ENCODE data around the gene FBXO22. TPM values are rescaled to one million over a fixed set of nuclear protein-coding genes. Genes with fewer than 3 reads are reported as not detected.
"Not testable (repeated sequence)": the region's sequence is repeated elsewhere in the genome, so short reads cannot be mapped to it uniquely, and the experiment has no call there.

FBXO22 gene
- total and polyA plus RNA-seq, 2 donors: 14.0 to 23.3 TPM

DNA sequence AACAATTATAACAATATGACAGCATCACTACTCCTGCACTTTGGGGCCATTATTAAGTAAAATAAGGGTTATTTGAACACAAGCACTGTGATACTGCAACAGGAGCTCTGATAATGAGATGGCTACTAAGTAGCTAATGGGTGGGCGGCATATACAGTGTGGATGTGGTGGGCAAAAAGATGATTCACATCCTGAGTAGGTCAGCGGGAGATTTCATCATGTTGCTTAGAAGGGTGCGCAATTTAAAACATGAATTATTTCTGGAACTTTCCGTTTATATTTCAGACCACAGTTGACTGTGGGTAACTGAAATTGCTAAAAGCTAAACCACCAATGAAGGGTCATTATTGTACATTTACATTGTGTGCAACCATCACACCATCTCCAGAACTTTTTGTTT lies 42.3 kb downstream of the FBXO22 start:
- Histone ChIP-seq H3K36me3 (ENCODE audit: control insufficient read depth in 2 of 2, insufficient read depth in 2 of 2, low read length in 1 of 2) (no peaks in the 10 kb centered on the region), H3K4me3 (ENCODE audit: low read length in 2 of 2) (no peak overlapping the region), H3K27ac (ENCODE audit: low read depth in 1 of 2, low read length in 1 of 2) (no peak overlapping the region), H3K4me1 (ENCODE audit: control insufficient read depth in 2 of 2, insufficient read depth in 2 of 2, low read length in 2 of 2) (no peaks in the 10 kb centered on the region), H3K9me3 (ENCODE audit: control insufficient read depth in 2 of 2, insufficient read depth in 1 of 2, low read length in 1 of 2) (no peaks in the 10 kb centered on the region), H3K27me3 (ENCODE audit: control insufficient read depth in 2 of 2, insufficient read depth in 1 of 2, low read length in 1 of 2) (no peaks in the 10 kb centered on the region)
- no peak for DNase-seq (ENCODE audit: low read depth in 6 of 9, low spot score in 9 of 9)
- 87% methylated on average over 4 of the region's 4 CpGs for WGBS

DNA sequence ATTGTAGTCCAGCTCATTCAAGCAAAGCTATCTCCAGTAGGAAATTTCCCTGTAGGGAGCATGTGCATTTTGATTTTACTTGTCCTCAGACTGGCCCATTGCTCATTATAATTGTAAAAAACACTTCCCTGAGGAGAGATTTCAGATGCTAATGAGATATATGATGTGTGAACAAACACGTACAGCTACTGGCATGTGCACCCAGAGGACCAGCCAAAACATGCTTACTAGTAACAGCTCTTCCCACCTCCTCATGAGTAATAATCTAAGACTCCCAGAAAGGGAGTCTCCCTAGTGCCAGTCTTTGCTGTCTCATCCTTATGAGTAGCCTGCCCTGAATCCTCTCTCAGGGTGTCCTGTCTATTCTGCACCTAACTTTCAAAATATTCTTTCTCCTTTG lies 43.4 kb downstream of the FBXO22 start:
- WGBS: 91% methylated on average over 1 of the region's 1 CpG
- DNase-seq (ENCODE audit: low read depth in 6 of 9, low spot score in 9 of 9): no peak
- H3K27ac ChIP-seq (ENCODE audit: low read depth in 1 of 2, low read length in 1 of 2): no peak overlapping the region
- no peaks in the 10 kb centered on the region for H3K27me3 ChIP-seq (ENCODE audit: control insufficient read depth in 2 of 2, insufficient read depth in 1 of 2, low read length in 1 of 2)
- H3K4me3 ChIP-seq (ENCODE audit: low read length in 2 of 2): no peak overlapping the region
- no peaks in the 10 kb centered on the region for H3K36me3 ChIP-seq (ENCODE audit: control insufficient read depth in 2 of 2, insufficient read depth in 2 of 2, low read length in 1 of 2)
- no peaks in the 10 kb centered on the region for H3K9me3 ChIP-seq (ENCODE audit: control insufficient read depth in 2 of 2, insufficient read depth in 1 of 2, low read length in 1 of 2)
- no peaks in the 10 kb centered on the region for H3K4me1 ChIP-seq (ENCODE audit: control insufficient read depth in 2 of 2, insufficient read depth in 2 of 2, low read length in 2 of 2)

DNA sequence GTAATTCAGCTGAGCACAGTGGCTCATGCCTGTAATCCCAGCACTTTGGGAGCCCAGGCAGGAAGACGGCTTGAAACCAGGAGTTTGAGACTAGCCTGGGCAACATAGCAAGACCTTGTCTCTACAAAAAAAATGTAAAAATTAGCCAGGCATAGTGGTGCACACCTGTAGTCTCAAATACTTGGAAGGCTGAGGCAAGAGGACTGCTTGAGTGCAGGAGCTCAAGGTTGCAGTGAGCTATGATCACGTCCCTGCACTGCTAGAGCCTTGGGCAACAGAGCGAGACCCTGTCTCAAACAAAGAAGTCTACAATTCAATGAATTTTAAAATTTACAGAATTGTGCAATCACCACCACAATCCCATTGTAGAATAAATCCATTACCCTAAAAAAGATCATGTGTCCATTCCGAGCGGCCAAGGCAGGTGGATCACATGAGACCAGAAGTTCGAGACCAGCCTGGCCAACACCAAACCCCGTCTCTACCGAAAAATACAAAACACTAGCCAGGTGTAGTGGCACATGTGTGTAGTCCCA lies 45.2 kb downstream of the FBXO22 start:
- Histone ChIP-seq H3K4me1 (ENCODE audit: control insufficient read depth in 2 of 2, insufficient read depth in 2 of 2, low read length in 2 of 2) (no peaks in the 10 kb centered on the region), H3K4me3 (ENCODE audit: low read length in 2 of 2) (no peak overlapping the region), H3K36me3 (ENCODE audit: control insufficient read depth in 2 of 2, insufficient read depth in 2 of 2, low read length in 1 of 2) (no peaks in the 10 kb centered on the region), H3K27me3 (ENCODE audit: control insufficient read depth in 2 of 2, insufficient read depth in 1 of 2, low read length in 1 of 2) (no peaks in the 10 kb centered on the region), H3K9me3 (ENCODE audit: control insufficient read depth in 2 of 2, insufficient read depth in 1 of 2, low read length in 1 of 2) (no peaks in the 10 kb centered on the region), H3K27ac (ENCODE audit: low read depth in 1 of 2, low read length in 1 of 2) (no peak overlapping the region)
- DNase-seq (ENCODE audit: low read depth in 6 of 9, low spot score in 9 of 9): no peak
- 86% methylated on average over 8 of the region's 8 CpGs for WGBS

DNA sequence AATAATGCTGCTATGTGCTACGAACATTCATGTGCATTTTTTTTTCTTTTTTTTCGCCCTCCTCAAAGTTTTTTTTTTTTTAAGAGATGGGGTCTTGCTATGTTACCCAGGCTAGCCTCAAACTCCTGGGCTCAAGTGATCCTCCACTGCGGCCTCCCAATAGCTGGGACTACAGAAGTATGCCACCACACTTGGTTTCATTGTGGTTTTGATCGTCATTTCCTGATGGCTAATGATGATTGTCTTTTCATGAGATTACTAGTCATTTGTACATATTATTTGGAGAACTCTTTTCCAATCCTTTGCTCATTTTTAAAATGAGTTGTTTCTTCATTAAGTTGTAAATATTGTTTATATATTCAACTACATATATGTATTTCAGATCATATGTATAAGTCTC lies 48.8 kb downstream of the FBXO22 start:
- Histone ChIP-seq H3K27me3 (ENCODE audit: control insufficient read depth in 2 of 2, insufficient read depth in 1 of 2, low read length in 1 of 2) (no peaks in the 10 kb centered on the region), H3K4me3 (ENCODE audit: low read length in 2 of 2) (no peak overlapping the region), H3K4me1 (ENCODE audit: control insufficient read depth in 2 of 2, insufficient read depth in 2 of 2, low read length in 2 of 2) (no peaks in the 10 kb centered on the region), H3K9me3 (ENCODE audit: control insufficient read depth in 2 of 2, insufficient read depth in 1 of 2, low read length in 1 of 2) (no peaks in the 10 kb centered on the region), H3K27ac (ENCODE audit: low read depth in 1 of 2, low read length in 1 of 2) (no peak overlapping the region), H3K36me3 (ENCODE audit: control insufficient read depth in 2 of 2, insufficient read depth in 2 of 2, low read length in 1 of 2) (no peaks in the 10 kb centered on the region)
- 93% methylated on average over 4 of the region's 4 CpGs for WGBS
- DNase-seq (ENCODE audit: low read depth in 6 of 9, low spot score in 9 of 9): no peak

DNA sequence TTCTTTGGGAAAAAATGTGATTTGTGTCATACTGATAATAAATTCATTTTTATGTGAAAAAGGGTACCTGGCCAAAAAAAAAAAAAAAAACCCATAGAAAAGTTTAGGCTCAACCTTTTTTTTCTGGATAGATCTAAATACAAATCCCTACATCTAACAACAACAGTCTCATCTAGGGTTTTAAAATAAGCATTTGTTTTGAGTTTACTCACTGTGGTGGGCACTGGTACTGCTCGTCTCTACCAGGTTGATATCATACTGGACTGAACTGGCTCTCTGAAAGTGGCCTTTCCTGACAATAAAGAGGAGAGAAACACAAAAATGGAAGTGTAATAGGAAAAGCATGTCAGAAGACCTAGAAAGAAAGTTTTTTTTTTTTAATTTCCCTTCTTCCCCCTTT lies 52.0 kb downstream of the FBXO22 start:
- Histone ChIP-seq H3K4me1 (ENCODE audit: control insufficient read depth in 2 of 2, insufficient read depth in 2 of 2, low read length in 2 of 2) (no peaks in the 10 kb centered on the region), H3K4me3 (ENCODE audit: low read length in 2 of 2) (no peak overlapping the region), H3K9me3 (ENCODE audit: control insufficient read depth in 2 of 2, insufficient read depth in 1 of 2, low read length in 1 of 2) (no peaks in the 10 kb centered on the region), H3K27ac (ENCODE audit: low read depth in 1 of 2, low read length in 1 of 2) (no peak overlapping the region), H3K36me3 (ENCODE audit: control insufficient read depth in 2 of 2, insufficient read depth in 2 of 2, low read length in 1 of 2) (no peaks in the 10 kb centered on the region), H3K27me3 (ENCODE audit: control insufficient read depth in 2 of 2, insufficient read depth in 1 of 2, low read length in 1 of 2) (no peaks in the 10 kb centered on the region)
- no peak for DNase-seq (ENCODE audit: low read depth in 6 of 9, low spot score in 9 of 9)
- 97% methylated on average over 1 of the region's 1 CpG for WGBS

DNA sequence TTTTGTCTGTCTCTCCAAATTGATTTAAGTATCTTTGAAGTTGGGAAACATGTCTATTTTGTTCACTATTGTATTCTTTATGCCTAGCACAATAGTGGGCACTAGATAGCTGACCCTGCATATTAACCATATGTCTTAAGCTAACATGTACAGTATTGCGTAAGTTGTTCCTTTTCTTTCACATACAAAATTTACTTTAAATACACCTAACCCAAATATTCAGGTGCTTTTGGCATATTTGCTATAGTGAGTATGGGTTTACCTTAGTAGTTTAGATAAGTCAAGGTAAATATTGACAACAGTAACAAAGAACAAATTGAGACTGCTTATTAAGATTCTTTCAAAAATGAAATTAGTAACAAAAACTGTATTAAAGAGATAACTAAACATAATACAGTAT lies 57.7 kb downstream of the FBXO22 start:
- Histone ChIP-seq H3K4me1 (ENCODE audit: control insufficient read depth in 2 of 2, insufficient read depth in 2 of 2, low read length in 2 of 2) (no peaks in the 10 kb centered on the region), H3K36me3 (ENCODE audit: control insufficient read depth in 2 of 2, insufficient read depth in 2 of 2, low read length in 1 of 2) (no peaks in the 10 kb centered on the region), H3K9me3 (ENCODE audit: control insufficient read depth in 2 of 2, insufficient read depth in 1 of 2, low read length in 1 of 2) (no peaks in the 10 kb centered on the region), H3K4me3 (ENCODE audit: low read length in 2 of 2) (no peak overlapping the region), H3K27me3 (ENCODE audit: control insufficient read depth in 2 of 2, insufficient read depth in 1 of 2, low read length in 1 of 2) (no peaks in the 10 kb centered on the region), H3K27ac (ENCODE audit: low read depth in 1 of 2, low read length in 1 of 2) (no peak overlapping the region)
- WGBS: 99% methylated on average over 1 of the region's 1 CpG
- DNase-seq (ENCODE audit: low read depth in 6 of 9, low spot score in 9 of 9): no peak

DNA sequence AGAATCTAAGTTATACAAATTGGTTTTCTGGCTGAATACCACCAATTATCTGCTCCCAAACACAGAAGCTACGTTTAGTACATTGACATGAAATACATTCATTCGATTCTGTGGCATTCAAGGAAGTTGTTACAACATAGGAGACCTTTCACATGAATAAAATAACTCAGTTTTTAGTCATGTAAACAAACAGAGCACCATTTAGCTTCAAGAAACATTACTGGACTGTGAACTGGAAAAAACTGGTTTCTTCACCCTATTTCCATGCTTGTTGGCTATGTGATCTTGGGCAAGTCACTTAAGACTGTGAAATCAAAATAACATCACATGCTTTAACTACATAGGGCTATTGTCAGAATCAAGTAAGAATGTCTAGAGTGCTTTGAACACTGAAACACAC lies 62.4 kb downstream of the FBXO22 start:
- Histone ChIP-seq H3K4me1 (ENCODE audit: control insufficient read depth in 2 of 2, insufficient read depth in 2 of 2, low read length in 2 of 2) (no peaks in the 10 kb centered on the region), H3K4me3 (ENCODE audit: low read length in 2 of 2) (no peak overlapping the region), H3K27ac (ENCODE audit: low read depth in 1 of 2, low read length in 1 of 2) (no peak overlapping the region), H3K36me3 (ENCODE audit: control insufficient read depth in 2 of 2, insufficient read depth in 2 of 2, low read length in 1 of 2) (no peaks in the 10 kb centered on the region), H3K9me3 (ENCODE audit: control insufficient read depth in 2 of 2, insufficient read depth in 1 of 2, low read length in 1 of 2) (no peaks in the 10 kb centered on the region), H3K27me3 (ENCODE audit: control insufficient read depth in 2 of 2, insufficient read depth in 1 of 2, low read length in 1 of 2) (no peaks in the 10 kb centered on the region)
- DNase-seq (ENCODE audit: low read depth in 6 of 9, low spot score in 9 of 9): no peak
- 93% methylated on average over 2 of the region's 2 CpGs for WGBS

DNA sequence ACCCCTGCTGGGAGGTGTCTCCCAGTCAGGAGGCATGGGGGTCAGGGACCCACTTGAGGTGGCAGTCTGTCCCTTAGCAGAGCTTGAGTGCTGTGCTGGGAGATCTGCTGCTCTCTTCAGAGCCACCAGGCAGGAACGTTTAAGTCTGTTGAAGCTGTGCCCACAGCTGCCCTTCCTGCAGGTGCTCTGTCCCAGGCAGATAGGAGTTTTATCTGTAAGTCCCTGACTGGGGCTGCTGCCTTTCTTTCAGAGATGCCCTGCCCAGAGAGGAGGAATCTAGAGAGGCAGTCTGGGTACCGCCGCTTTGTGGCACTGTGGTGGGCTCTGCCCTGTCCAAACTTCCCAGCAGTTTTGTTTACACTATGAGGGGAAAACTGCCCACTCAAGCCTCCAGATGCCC lies 73.1 kb downstream of the FBXO22 start:
- WGBS: 90% methylated on average over 3 of the region's 3 CpGs
- not testable (repeated sequence) for H3K9me3 ChIP-seq (ENCODE audit: control insufficient read depth in 2 of 2, insufficient read depth in 1 of 2, low read length in 1 of 2); H3K27me3 ChIP-seq (ENCODE audit: control insufficient read depth in 2 of 2, insufficient read depth in 1 of 2, low read length in 1 of 2); DNase-seq (ENCODE audit: low read depth in 6 of 9, low spot score in 9 of 9); H3K27ac ChIP-seq (ENCODE audit: low read depth in 1 of 2, low read length in 1 of 2); H3K4me3 ChIP-seq (ENCODE audit: low read length in 2 of 2); H3K4me1 ChIP-seq (ENCODE audit: control insufficient read depth in 2 of 2, insufficient read depth in 2 of 2, low read length in 2 of 2); H3K36me3 ChIP-seq (ENCODE audit: control insufficient read depth in 2 of 2, insufficient read depth in 2 of 2, low read length in 1 of 2)

DNA sequence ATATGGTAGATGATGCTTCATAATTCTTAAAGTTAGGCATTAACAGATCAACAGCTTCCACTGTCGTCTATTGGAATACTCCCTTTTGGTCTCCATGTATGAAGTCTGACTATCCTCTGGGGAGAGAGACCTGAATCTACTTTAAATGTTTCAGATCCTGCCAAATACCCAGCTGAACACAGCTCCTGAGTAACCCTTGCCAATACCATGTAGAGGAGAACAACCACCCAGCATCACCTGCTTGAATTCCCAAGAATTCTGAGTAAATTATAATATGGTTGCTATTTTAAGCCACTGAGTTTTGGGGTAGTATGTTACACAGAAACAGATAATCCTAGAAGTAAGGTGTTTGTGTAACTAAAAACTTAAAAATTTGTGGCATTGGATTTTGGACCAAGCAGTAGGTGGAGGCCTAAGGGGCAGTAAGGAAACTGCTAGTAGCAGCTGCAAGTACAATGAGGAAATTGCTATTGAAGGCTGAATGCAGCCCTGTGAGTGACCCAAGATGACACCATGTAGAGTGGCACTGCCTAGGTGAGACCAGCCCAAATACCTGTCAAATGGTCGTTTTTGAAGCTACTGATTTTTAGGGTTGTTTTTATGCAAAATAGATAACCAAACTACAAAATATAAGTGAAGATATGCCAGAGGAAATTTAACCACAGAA lies 77.6 kb downstream of the FBXO22 start:
- no peak overlapping the region for H3K4me3 ChIP-seq (ENCODE audit: low read length in 2 of 2)
- DNase-seq (ENCODE audit: low read depth in 6 of 9, low spot score in 9 of 9): no peak
- 85% methylated on average over 2 of the region's 2 CpGs for WGBS
- H3K9me3 ChIP-seq (ENCODE audit: control insufficient read depth in 2 of 2, insufficient read depth in 1 of 2, low read length in 1 of 2): no peaks in the 10 kb centered on the region
- no peaks in the 10 kb centered on the region for H3K36me3 ChIP-seq (ENCODE audit: control insufficient read depth in 2 of 2, insufficient read depth in 2 of 2, low read length in 1 of 2)
- no peaks in the 10 kb centered on the region for H3K27me3 ChIP-seq (ENCODE audit: control insufficient read depth in 2 of 2, insufficient read depth in 1 of 2, low read length in 1 of 2)
- H3K27ac ChIP-seq (ENCODE audit: low read depth in 1 of 2, low read length in 1 of 2): no peak overlapping the region
- no peaks in the 10 kb centered on the region for H3K4me1 ChIP-seq (ENCODE audit: control insufficient read depth in 2 of 2, insufficient read depth in 2 of 2, low read length in 2 of 2)

Data from thymus (tissue), 11 donors.